Heart left ventricle (tissue), 16 donors: ENCODE measurements around the gene G6PC1. TPM values are rescaled to one million over a fixed set of nuclear protein-coding genes. Genes with fewer than 3 reads are reported as not detected.
"Not testable (repeated sequence)": the region's sequence is repeated elsewhere in the genome, so short reads cannot be mapped to it uniquely, and the experiment has no call there.

Source experiments
- ATAC-seq, 4 donors: fragments of 200-7000 bp; cut with Tn5 transposase; one replicate each; pipeline ENCODE4 v1.9.1; 2020 to 2022; ENCODE audit warnings: moderate library complexity in 4 of 4, mild to moderate bottlenecking in 3 of 4, moderate number of reproducible peaks in 1 of 4
- DNase-seq, 5 donors: peaks; one replicate each; pipeline ENCODE4 v3.0.0-alpha.2; 2020
- H3K27ac ChIP-seq, 12 donors: fragments of 200-600 bp; sonication (generic) in 4 of 12; one replicate each; pipeline versions ENCODE4 v1.5.0 to v1.8.0; 2016 to 2022; ENCODE audit warnings: mild to moderate bottlenecking in 2 of 12
- H3K27me3 ChIP-seq, 9 donors: fragments of 200-600 bp; sonication (generic) in 2 of 9; one replicate each; pipeline versions ENCODE4 v1.5.1 to v1.8.0; 2016 to 2022; ENCODE audit warnings: mild to moderate bottlenecking in 3 of 9
- H3K36me3 ChIP-seq, 9 donors: fragments of 200-600 bp; sonication (generic) in 2 of 9; one replicate each; pipeline versions ENCODE4 v1.5.0 to v1.8.0; 2018 to 2022; ENCODE audit warnings: mild to moderate bottlenecking in 2 of 9
- H3K4me1 ChIP-seq, 12 donors: fragments of 200-600 bp; sonication (generic) in 4 of 12; one replicate each; pipeline versions ENCODE4 v1.5.0 to v1.8.0; 2016 to 2022; ENCODE audit warnings: mild to moderate bottlenecking in 3 of 12
- H3K4me3 ChIP-seq, 12 donors: fragments of 200-600 bp; sonication (generic) in 4 of 12; one replicate each; pipeline versions ENCODE4 v1.5.0 to v1.8.0; 2017 to 2022; ENCODE audit warnings: mild to moderate bottlenecking in 9 of 12, moderate library complexity in 4 of 12
- H3K9me3 ChIP-seq, 12 donors: fragments of 200-600 bp; sonication (generic) in 4 of 12; one replicate each; pipeline versions ENCODE4 v1.5.0 to v1.8.0; 2016 to 2022; ENCODE audit warnings: mild to moderate bottlenecking in 1 of 12
- POLR2A ChIP-seq, 2 donors: fragments of 450-650 bp; IDR thresholded peaks; one replicate each; pipeline ENCODE4 v1.6.1; 2017; ENCODE audit warnings: antibody characterized with exemption in 2 of 2, mild to moderate bottlenecking in 2 of 2, moderate library complexity in 2 of 2
- WGBS, 4 donors: extraction: QIAGEN DNeasy Blood & Tissue Kit in 2 of 4; methylation state at CpG; one replicate each; pipeline versions ENCODE4 v1.1.5 to v1.1.7; 2013 to 2018; 5-methylcytosine and 5-hydroxymethylcytosine counted together
- intact Hi-C, 10 donors: fragments of 100-400 bp; cut with DNase I; formaldehyde crosslinking; loops; one replicate each; pipeline versions ENCODE4 v1.11.1 to v1.14.2; 2022
- polyA plus RNA-seq, 2 donors: library from polyadenylated mRNA; stranded (reverse); fragments of 200-250 nt; gene quantifications; one replicate each; pipeline ENCODE4 v1.2.3, GENCODE V29; 2013
- total RNA-seq, 9 donors: library from RNA; depleted of rRNA in 2 of 9; stranded (reverse); fragments of >200 nt in 2 of 9; fragmentation: NEBNext Ultra II Directional in 3 of 9; extraction: Animal tissue kit (Norgen Biotek cat#: 25700) in 3 of 9; gene quantifications; one replicate each; pipeline versions ENCODE4 v1.1.0 to v1.2.4, GENCODE V29; 2016 to 2023
- TF ChIP-seq, protein P1 (sequence below), 12 donors: fragments of 200-600 bp; sonication (generic) in 4 of 12; IDR thresholded peaks; one replicate each; pipeline versions ENCODE4 v1.5.0 to v1.8.0; 2018 to 2022; ENCODE audit warnings: antibody characterized with exemption in 12 of 12, mild to moderate bottlenecking in 5 of 12
- donor health status: ischemic (EF 13 %, LVEDD 7.1; RV severe dilation, severe dysfunction).
- donor health status: healthy with polysubstance abuse.
- donor health status: DM: no; HTN: yes; CAD: no.
- donor health status: DM: no; HTN: no; CAD: no.
- donor health status: ischemic (EF 25% LVEDD 6.9; RV normal size, moderate dysfunction).
- donor health status: ischemic (EF 25% LVEDD 5.7; RV mildly dilated, moderate dysfunction).
- donor health status: healthy.
- donor health status: DM: yes; HTN: yes; CAD: no.
- donor health status: ischemic (EF 35%, LVEDD 5.7; RV mildly dilated, moderate dysfunction).
- donor health status: nonischemic (EF 11% LVEDD 7.7; RV severe dilation, severe dysfunction).
- donor health status: DM: yes; HTN: yes; CAD: no.
- donor health status: PGD.
- donor health status: ischemic (EF 29% LVEDD 5.4; RV normal size, mild dysfunction).
- donor health status: nonischemic (EF 23%, LVEDD 6.1; RV moderate dilation, normal function).

Gene G6PC1
- total and polyA plus RNA-seq, 11 donors = not detected

- Histone ChIP-seq H3K27me3 (no peaks in the 10 kb centered on the region), H3K4me3 (no peak overlapping the region), H3K36me3 (no peaks in the 10 kb centered on the region), H3K9me3 (no peaks in the 10 kb centered on the region), H3K27ac (no peak overlapping the region), H3K4me1 (peaks cover 0 to 38% (median 14%) of the 10 kb centered on the region in 12 donors)
- no peak for DNase-seq
- WGBS, 4 donors = 76 to 84% (median 78%) methylated on average over 3 of the region's 3 CpGs
- TF ChIP-seq, protein P1, sequence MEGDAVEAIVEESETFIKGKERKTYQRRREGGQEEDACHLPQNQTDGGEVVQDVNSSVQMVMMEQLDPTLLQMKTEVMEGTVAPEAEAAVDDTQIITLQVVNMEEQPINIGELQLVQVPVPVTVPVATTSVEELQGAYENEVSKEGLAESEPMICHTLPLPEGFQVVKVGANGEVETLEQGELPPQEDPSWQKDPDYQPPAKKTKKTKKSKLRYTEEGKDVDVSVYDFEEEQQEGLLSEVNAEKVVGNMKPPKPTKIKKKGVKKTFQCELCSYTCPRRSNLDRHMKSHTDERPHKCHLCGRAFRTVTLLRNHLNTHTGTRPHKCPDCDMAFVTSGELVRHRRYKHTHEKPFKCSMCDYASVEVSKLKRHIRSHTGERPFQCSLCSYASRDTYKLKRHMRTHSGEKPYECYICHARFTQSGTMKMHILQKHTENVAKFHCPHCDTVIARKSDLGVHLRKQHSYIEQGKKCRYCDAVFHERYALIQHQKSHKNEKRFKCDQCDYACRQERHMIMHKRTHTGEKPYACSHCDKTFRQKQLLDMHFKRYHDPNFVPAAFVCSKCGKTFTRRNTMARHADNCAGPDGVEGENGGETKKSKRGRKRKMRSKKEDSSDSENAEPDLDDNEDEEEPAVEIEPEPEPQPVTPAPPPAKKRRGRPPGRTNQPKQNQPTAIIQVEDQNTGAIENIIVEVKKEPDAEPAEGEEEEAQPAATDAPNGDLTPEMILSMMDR (IDR thresholded peaks at IDR 0.05) = no peak
- no peak for TF ChIP-seq POLR2A (IDR thresholded peaks at IDR 0.05)
- ATAC-seq = no peak
- intact Hi-C loops = no loop called here
Measured at GRCh38 chr17:42918902-42919521, 18.4 kb downstream of the G6PC1 start.

GRCh38 chr17:42919522-42920077, 19.0 kb downstream of the G6PC1 start:
- H3K4me3 ChIP-seq, ATAC-seq, DNase-seq, H3K27me3 ChIP-seq, H3K9me3 ChIP-seq, H3K36me3 ChIP-seq, intact Hi-C loops: not testable (repeated sequence)
- Histone ChIP-seq H3K4me1 (peaks cover 0 to 38% (median 14%) of the 10 kb centered on the region in 12 donors), H3K27ac (peak overlapping the region in 1 of 12 donors; percentile 11)
- whole genome bisulfite sequencing, 4 donors = 88 to 93% (median 91%) methylated on average over 10 of the region's 10 CpGs

- Histone ChIP-seq H3K27ac (peak overlapping the region in 6 of 12 donors; percentile 11 to 53 (median 50)), H3K9me3 (no peaks in the 10 kb centered on the region), H3K4me1 (peaks cover 0 to 42% (median 17%) of the 10 kb centered on the region in 12 donors), H3K36me3 (no peaks in the 10 kb centered on the region), H3K27me3 (no peaks in the 10 kb centered on the region), H3K4me3 (no peak overlapping the region)
- no peak for DNase-seq
- intact Hi-C loops = no loop called here
- 75 to 84% (median 77%) methylated on average over 10 of the region's 10 CpGs for WGBS, 4 donors
- no peak for ATAC-seq
- TF ChIP-seq POLR2A (IDR thresholded peaks at IDR 0.05) = no peak
- TF ChIP-seq, protein P1 (IDR thresholded peaks at IDR 0.05) = no peak
Measured at GRCh38 chr17:42920106-42920900, 19.7 kb downstream of the G6PC1 start.

GRCh38 chr17:42920922-42921321, 20.3 kb downstream of the G6PC1 start:
- TF ChIP-seq, protein P1 (IDR thresholded peaks at IDR 0.05) = no peak
- TF ChIP-seq POLR2A (IDR thresholded peaks at IDR 0.05) = no peak
- Histone ChIP-seq H3K27ac (peak overlapping the region in 8 of 12 donors; percentile 32 to 68 (median 56)), H3K27me3 (no peaks in the 10 kb centered on the region), H3K4me1 (peaks cover 0 to 42% (median 19%) of the 10 kb centered on the region in 12 donors), H3K36me3 (no peaks in the 10 kb centered on the region), H3K4me3 (no peak overlapping the region), H3K9me3 (no peaks in the 10 kb centered on the region)
- DNase-seq = peak in 4 of 5 donors; percentile 38 to 70 (median 52)
- intact Hi-C loops = no loop called here
- 42 to 56% (median 50%) methylated on average over 3 of the region's 3 CpGs for WGBS, 4 donors
- ATAC-seq = peak; percentile 43 to 81 (median 54)
